Lower lobe of right lung (tissue), 2 donors: ENCODE data around the gene WASF3. TPM values are rescaled to one million over a fixed set of nuclear protein-coding genes. Genes with fewer than 3 reads are reported as not detected.
"Not testable (repeated sequence)": the region's sequence is repeated elsewhere in the genome, so short reads cannot be mapped to it uniquely, and the experiment has no call there.

Experiments used
- ATAC-seq, 2 donors: fragments of 200-7000 bp; cut with Tn5 transposase; one replicate each; pipeline ENCODE4 v1.9.1; 2020 to 2022; ENCODE audit warnings: mild to moderate bottlenecking in 2 of 2, moderate library complexity in 2 of 2
- DNase-seq: peaks from one replicate; pipeline ENCODE4 v3.0.0-alpha.2; 2020
- H3K27ac ChIP-seq: fragments of 200-600 bp; one replicate; pipeline ENCODE4 v1.8.0; 2022
- H3K27me3 ChIP-seq: fragments of 200-600 bp; one replicate; pipeline ENCODE4 v1.8.0; 2022; ENCODE audit warnings: low read depth
- H3K36me3 ChIP-seq: fragments of 200-600 bp; one replicate; pipeline ENCODE4 v1.8.0; 2022; ENCODE audit warnings: mild to moderate bottlenecking
- H3K4me1 ChIP-seq: fragments of 200-600 bp; one replicate; pipeline ENCODE4 v1.8.0; 2022
- H3K4me3 ChIP-seq: fragments of 200-600 bp; one replicate; pipeline ENCODE4 v1.8.0; 2022; ENCODE audit warnings: mild to moderate bottlenecking
- H3K9me3 ChIP-seq: fragments of 200-600 bp; one replicate; pipeline ENCODE4 v1.8.0; 2022
- intact Hi-C: fragments of 100-400 bp; cut with DNase I; formaldehyde crosslinking; loops from one replicate; pipeline ENCODE4 v1.11.0; 2022
- total RNA-seq: library from RNA; stranded (reverse); fragmentation: NEBNext Ultra II Directional; extraction: Animal tissue kit (Norgen Biotek cat#: 25700); gene quantifications from one replicate; pipeline ENCODE4 v1.2.1, GENCODE V29; 2021
- TF ChIP-seq, protein P1 (sequence below): fragments of 200-600 bp; IDR thresholded peaks from one replicate; pipeline ENCODE4 v1.8.0; 2022; ENCODE audit warnings: antibody characterized with exemption, mild to moderate bottlenecking
- donor health status: DM: no; HTN: yes; CAD: no; lungs with severe emphysema.

Gene WASF3
- total RNA-seq, 1 donor from 2014 or later = 15.4 TPM

DNA sequence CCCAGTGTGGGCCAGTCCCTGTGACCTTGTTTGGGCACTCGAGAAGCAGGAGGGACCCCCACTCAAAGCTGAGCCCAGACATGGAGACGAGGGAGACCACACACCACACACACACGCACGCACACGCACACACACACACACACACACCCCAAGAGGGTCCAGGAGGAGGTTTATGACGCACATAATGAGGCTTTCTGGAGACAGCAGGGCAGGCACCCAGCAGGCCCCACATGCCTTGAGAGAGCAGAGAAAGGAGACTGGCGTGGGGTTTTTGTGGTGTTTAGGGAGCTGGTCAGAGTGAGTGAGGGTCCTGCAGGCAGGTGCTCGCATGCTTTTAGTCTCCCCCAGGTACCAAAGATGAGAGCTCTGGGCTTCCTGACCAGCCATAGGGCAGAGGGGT lies 160.7 kb downstream of the WASF3 start:
- no peaks in the 10 kb centered on the region for H3K9me3 ChIP-seq
- no peaks in the 10 kb centered on the region for H3K4me1 ChIP-seq
- TF ChIP-seq, protein P1, sequence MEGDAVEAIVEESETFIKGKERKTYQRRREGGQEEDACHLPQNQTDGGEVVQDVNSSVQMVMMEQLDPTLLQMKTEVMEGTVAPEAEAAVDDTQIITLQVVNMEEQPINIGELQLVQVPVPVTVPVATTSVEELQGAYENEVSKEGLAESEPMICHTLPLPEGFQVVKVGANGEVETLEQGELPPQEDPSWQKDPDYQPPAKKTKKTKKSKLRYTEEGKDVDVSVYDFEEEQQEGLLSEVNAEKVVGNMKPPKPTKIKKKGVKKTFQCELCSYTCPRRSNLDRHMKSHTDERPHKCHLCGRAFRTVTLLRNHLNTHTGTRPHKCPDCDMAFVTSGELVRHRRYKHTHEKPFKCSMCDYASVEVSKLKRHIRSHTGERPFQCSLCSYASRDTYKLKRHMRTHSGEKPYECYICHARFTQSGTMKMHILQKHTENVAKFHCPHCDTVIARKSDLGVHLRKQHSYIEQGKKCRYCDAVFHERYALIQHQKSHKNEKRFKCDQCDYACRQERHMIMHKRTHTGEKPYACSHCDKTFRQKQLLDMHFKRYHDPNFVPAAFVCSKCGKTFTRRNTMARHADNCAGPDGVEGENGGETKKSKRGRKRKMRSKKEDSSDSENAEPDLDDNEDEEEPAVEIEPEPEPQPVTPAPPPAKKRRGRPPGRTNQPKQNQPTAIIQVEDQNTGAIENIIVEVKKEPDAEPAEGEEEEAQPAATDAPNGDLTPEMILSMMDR = no peak
- DNase-seq (no peak), ATAC-seq (no peak)
- no peak overlapping the region for H3K4me3 ChIP-seq
- intact Hi-C loops = no loop called here
- H3K27ac ChIP-seq = no peak overlapping the region
- H3K36me3 ChIP-seq = no peaks in the 10 kb centered on the region
- H3K27me3 ChIP-seq = peaks cover 11% of the 10 kb centered on the region

GRCh38 chr13:26718872-26719271 lies 161.4 kb downstream of the WASF3 start:
- no peak for ATAC-seq
- DNase-seq = no peak
- H3K36me3 ChIP-seq = no peaks in the 10 kb centered on the region
- H3K27me3 ChIP-seq = peaks cover 11% of the 10 kb centered on the region
- H3K27ac ChIP-seq = no peak overlapping the region
- TF ChIP-seq, protein P1 = no peak
- no peaks in the 10 kb centered on the region for H3K4me1 ChIP-seq
- no peak overlapping the region for H3K4me3 ChIP-seq
- H3K9me3 ChIP-seq = no peaks in the 10 kb centered on the region
- intact Hi-C loops = no loop called here

- TF ChIP-seq, protein P1 = no peak
- Histone ChIP-seq H3K27me3 (peaks cover 11% of the 10 kb centered on the region), H3K36me3 (no peaks in the 10 kb centered on the region), H3K9me3 (no peaks in the 10 kb centered on the region), H3K27ac (no peak overlapping the region), H3K4me3 (no peak overlapping the region), H3K4me1 (no peaks in the 10 kb centered on the region)
- ATAC-seq (no peak), DNase-seq (no peak)
- intact Hi-C loops = no loop called here
These were observed 162.0 kb downstream of the WASF3 start for GRCh38 chr13:26719356-26719945.

DNA sequence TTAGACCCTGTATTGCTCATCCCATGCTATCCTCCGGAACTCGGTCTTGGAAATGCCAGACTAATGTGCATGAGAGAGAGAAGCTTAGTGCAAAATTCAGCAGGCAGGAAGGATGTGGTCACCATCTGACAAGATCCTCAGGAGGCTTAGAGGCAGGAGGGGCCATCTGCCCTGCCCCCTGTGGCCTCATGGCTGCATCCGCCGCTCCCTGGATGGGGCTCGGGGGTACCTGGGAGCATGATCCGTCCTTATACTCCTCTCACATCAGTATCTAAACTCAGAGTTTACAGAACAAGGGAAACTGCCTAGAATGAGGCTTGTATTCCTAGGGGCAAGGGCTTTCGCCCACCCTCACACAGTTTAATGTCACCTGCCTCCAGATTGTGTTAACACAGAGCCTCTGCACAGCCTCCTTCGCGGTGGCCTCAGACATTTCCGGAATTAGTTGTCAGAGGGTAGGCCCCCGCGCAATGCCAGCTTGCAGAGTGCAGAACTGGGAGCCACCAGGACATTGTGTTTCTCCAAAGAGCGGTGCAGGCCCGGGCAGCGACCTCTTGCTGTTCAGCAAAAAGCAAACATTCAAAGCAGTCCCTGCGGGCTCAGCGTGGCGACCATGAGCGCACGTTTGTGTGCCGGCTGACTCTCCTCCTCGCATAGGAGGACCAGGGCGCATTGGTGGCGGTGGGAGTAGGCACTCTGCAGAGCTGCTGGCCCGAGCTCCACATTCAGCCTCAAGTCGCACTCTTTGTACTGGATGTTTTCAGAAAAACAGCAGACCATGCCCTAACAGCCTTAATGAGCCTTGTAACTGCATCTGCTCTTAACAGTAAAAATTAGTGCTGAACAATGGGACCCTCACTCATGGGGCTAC lies 164.0 kb downstream of the WASF3 start:
- TF ChIP-seq, protein P1 = no peak
- no peaks in the 10 kb centered on the region for H3K36me3 ChIP-seq
- H3K9me3 ChIP-seq = no peaks in the 10 kb centered on the region
- no peaks in the 10 kb centered on the region for H3K4me1 ChIP-seq
- peak; percentile 33 to 51 for ATAC-seq
- no peak for DNase-seq
- H3K4me3 ChIP-seq = no peak overlapping the region
- intact Hi-C loops = no loop called here
- no peak overlapping the region for H3K27ac ChIP-seq
- H3K27me3 ChIP-seq = peaks cover 11% of the 10 kb centered on the region

- intact Hi-C loops = no loop called here
- no peak for ATAC-seq
- no peak for DNase-seq
- no peaks in the 10 kb centered on the region for H3K36me3 ChIP-seq
- peaks cover 11% of the 10 kb centered on the region for H3K27me3 ChIP-seq
- H3K27ac ChIP-seq = no peak overlapping the region
- no peaks in the 10 kb centered on the region for H3K9me3 ChIP-seq
- no peaks in the 10 kb centered on the region for H3K4me1 ChIP-seq
- TF ChIP-seq, protein P1 = no peak
- no peak overlapping the region for H3K4me3 ChIP-seq
These were observed 164.8 kb downstream of the WASF3 start for GRCh38 chr13:26722321-26722720.

DNA sequence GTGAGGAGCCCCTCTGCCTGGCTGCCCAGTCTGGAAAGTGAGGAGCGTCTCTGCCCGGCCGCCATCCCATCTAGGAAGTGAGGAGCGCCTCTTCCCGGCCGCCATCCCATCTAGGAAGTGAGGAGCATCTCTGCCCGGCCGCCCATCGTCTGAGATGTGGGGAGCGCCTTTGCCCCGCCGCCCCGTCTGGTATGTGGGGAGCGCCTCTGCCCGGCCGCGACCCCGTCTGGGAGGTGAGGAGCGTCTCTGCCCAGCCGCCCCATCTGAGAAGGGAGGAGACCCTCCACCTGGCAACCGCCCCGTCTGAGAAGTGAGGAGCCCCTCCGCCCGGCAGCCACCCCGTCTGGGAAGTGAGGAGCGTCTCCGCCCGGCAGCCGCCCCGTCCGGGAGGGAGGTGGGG lies 166.1 kb downstream of the WASF3 start:
- H3K4me3 ChIP-seq, DNase-seq, H3K4me1 ChIP-seq, intact Hi-C loops, ATAC-seq, H3K36me3 ChIP-seq, H3K9me3 ChIP-seq, H3K27ac ChIP-seq: not testable (repeated sequence)
- peaks cover 11% of the 10 kb centered on the region for H3K27me3 ChIP-seq
